PFSK-1 (cell line): ENCODE results near the gene CLDN11.

Source experiments
- FOXP2 ChIP-seq: optimal IDR thresholded peaks from 2 replicates; pipeline ENCODE3; 2011; ENCODE audit warnings: borderline replicate concordance, control low read depth, inconsistent platforms; ENCODE audit not compliant: insufficient read depth; ENCODE audit errors: extremely low read length, extremely low read depth
- POLR2AphosphoS5 ChIP-seq: IDR thresholded peaks from 2 replicates; pipeline ENCODE4 v1.6.1; 2012; ENCODE audit warnings: low read depth, mild to moderate bottlenecking, control low read depth, low read length, moderate library complexity
- TAF1 ChIP-seq: IDR thresholded peaks from 2 replicates; pipeline ENCODE4 v1.6.1; 2012; ENCODE audit warnings: low read length, control low read depth, borderline replicate concordance; ENCODE audit not compliant: insufficient read depth
- TF ChIP-seq, protein P1 (sequence below), 2 experiments: IDR thresholded peaks; 2 replicates each; pipeline versions ENCODE4 v1.6.1 to v1.8.0; 2011 to 2012; ENCODE audit warnings: low read depth in 2 of 2, low read length in 2 of 2, control low read depth in 1 of 2, inconsistent platforms in 1 of 2, mild to moderate bottlenecking in 1 of 2, moderate library complexity in 1 of 2; ENCODE audit not compliant: insufficient read depth in 1 of 2

DNA sequence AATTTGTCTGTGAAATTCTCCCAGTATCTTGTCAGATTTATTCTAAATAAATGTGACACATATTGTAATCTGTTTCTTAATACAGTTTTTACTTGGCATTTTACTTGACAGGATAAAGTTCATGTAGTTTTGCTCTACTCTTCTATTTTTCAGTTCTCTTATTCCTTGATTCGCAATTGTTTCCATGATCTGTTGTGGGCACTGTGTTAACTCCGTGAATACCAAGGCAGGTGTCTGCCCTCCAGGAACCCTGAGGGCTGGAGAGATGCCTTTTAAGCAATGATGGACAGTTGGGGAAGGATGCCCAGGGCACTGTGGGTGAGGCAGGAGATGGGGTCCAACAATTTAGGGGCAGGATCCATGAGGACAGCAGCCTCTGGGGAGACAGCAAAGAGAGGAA lies 3.1 kb downstream of the CLDN11 start:
- TF ChIP-seq, protein P1, sequence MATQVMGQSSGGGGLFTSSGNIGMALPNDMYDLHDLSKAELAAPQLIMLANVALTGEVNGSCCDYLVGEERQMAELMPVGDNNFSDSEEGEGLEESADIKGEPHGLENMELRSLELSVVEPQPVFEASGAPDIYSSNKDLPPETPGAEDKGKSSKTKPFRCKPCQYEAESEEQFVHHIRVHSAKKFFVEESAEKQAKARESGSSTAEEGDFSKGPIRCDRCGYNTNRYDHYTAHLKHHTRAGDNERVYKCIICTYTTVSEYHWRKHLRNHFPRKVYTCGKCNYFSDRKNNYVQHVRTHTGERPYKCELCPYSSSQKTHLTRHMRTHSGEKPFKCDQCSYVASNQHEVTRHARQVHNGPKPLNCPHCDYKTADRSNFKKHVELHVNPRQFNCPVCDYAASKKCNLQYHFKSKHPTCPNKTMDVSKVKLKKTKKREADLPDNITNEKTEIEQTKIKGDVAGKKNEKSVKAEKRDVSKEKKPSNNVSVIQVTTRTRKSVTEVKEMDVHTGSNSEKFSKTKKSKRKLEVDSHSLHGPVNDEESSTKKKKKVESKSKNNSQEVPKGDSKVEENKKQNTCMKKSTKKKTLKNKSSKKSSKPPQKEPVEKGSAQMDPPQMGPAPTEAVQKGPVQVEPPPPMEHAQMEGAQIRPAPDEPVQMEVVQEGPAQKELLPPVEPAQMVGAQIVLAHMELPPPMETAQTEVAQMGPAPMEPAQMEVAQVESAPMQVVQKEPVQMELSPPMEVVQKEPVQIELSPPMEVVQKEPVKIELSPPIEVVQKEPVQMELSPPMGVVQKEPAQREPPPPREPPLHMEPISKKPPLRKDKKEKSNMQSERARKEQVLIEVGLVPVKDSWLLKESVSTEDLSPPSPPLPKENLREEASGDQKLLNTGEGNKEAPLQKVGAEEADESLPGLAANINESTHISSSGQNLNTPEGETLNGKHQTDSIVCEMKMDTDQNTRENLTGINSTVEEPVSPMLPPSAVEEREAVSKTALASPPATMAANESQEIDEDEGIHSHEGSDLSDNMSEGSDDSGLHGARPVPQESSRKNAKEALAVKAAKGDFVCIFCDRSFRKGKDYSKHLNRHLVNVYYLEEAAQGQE (IDR thresholded peaks at IDR 0.05; ENCODE audit: insufficient read depth in 1 of 2, low read depth in 2 of 2, low read length in 2 of 2), result no peak
- TF ChIP-seq FOXP2 (no peak), POLR2AphosphoS5 (no peak), TAF1 (no peak)
